HepG2 (cell line): ENCODE measurements around the gene RPL11. TPM values are rescaled to one million over a fixed set of nuclear protein-coding genes. Genes with fewer than 3 reads are reported as not detected.
A peak's percentile ranks its signal among the peaks of the same experiment; 100 is the strongest.

Experiments used
- ATAC-seq: fragments of 200-7000 bp; cut with Tn5 transposase; 3 replicates; pipeline ENCODE4 v1.9.1; 2020; ENCODE audit warnings: mild to moderate bottlenecking, moderate library complexity
- BruUV-seq: library from RNA; stranded (reverse); fragments of 400-500 nt; replicated peaks from 2 replicates; lab custom pipeline; 2021; lab: Mats Ljungman, UMichigan
- CTCF ChIA-PET: fragments of 300-600 bp; formaldehyde crosslinking; extraction: SDS; loops from one replicate; lab custom pipeline; 2021; ENCODE audit warnings: low total read pairs, inconsistent platforms, low intra/inter-chr PET ratio; lab: Yijun Ruan, JAX
- POLR2A ChIA-PET: fragments of 350-600 bp; sonication (Branson Sonifier 250); formaldehyde crosslinking; loops from one replicate; lab custom pipeline; 2020; ENCODE audit warnings: antibody characterized with exemption, inconsistent platforms; lab: Yijun Ruan, JAX
- DNase-seq: peaks from one replicate; pipeline ENCODE4 v3.0.0-alpha.2; 2015; ENCODE audit warnings: low spot score
- FAIRE-seq: peaks from 3 replicates; lab custom pipeline; 2011; peaks lifted over from hg19 to GRCh38; lab: Jason Lieb, UNC
- H2AFZ ChIP-seq: one replicate; pipeline ENCODE4 v1.6.1; 2011; ENCODE audit warnings: low read length, inconsistent platforms
- H3K27ac ChIP-seq: fragments of 300-600 bp; 3 replicates; pipeline ENCODE4 v1.8.0; 2011; ENCODE audit warnings: mixed run types, mild to moderate bottlenecking, mixed read lengths, low read length, inconsistent platforms; ENCODE audit not compliant: insufficient read depth; ENCODE audit errors: extremely low read length
- H3K27me3 ChIP-seq, 2 experiments: fragments of 200-600 bp in 1 of 2; 2 replicates in 1 of 2; 3 replicates in 1 of 2; pipeline versions ENCODE4 v1.6.0 to v1.8.0; 2011; ENCODE audit warnings: low read length in 2 of 2, mild to moderate bottlenecking in 2 of 2, moderate library complexity in 2 of 2, inconsistent platforms in 1 of 2; ENCODE audit not compliant: insufficient read depth in 2 of 2, control insufficient read depth in 1 of 2
- H3K36me3 ChIP-seq, 2 experiments: fragments of 200-600 bp in 1 of 2; replicated peaks in 1 of 2; 2 replicates in 1 of 2; 3 replicates in 1 of 2; pipeline versions ENCODE4 v1.5.1 to v1.8.0; 2011; ENCODE audit warnings: low read length in 2 of 2, inconsistent platforms in 1 of 2; ENCODE audit not compliant: insufficient read depth in 2 of 2, control insufficient read depth in 1 of 2
- H3K4me1 ChIP-seq: 2 replicates; pipeline ENCODE4 v1.5.1; 2012; ENCODE audit warnings: low read length, inconsistent platforms; ENCODE audit not compliant: insufficient read depth
- H3K4me2 ChIP-seq: 2 replicates; pipeline ENCODE4 v1.6.0; 2011; ENCODE audit warnings: low read depth, low read length, inconsistent platforms
- H3K4me3 ChIP-seq, 3 experiments: fragments of 200-600 bp in 1 of 3; sonication (generic), shearing (Covaris generic) in 1 of 3; replicated peaks in 1 of 3; 2 replicates each; pipeline ENCODE4 v1.5.1; 2011 to 2016; ENCODE audit warnings: low read length in 3 of 3, inconsistent platforms in 2 of 3, low read depth in 2 of 3, mild to moderate bottlenecking in 2 of 3, control low read depth in 1 of 3, mixed read lengths in 1 of 3; ENCODE audit not compliant: insufficient read depth in 1 of 3
- H3K79me2 ChIP-seq: one replicate; pipeline ENCODE4 v1.6.1; 2011; ENCODE audit warnings: low read length, inconsistent platforms; ENCODE audit not compliant: insufficient read depth
- H3K9ac ChIP-seq: 2 replicates; pipeline ENCODE4 v1.6.0; 2011; ENCODE audit warnings: mild to moderate bottlenecking, low read depth, low read length, inconsistent platforms; ENCODE audit not compliant: insufficient read depth
- H3K9me3 ChIP-seq: 2 replicates; pipeline ENCODE4 v1.5.1; 2012; ENCODE audit warnings: mild to moderate bottlenecking, low read length
- H4K20me1 ChIP-seq: 2 replicates; pipeline ENCODE4 v1.6.0; 2011; ENCODE audit warnings: inconsistent platforms, mild to moderate bottlenecking, low read length, moderate library complexity; ENCODE audit not compliant: insufficient read depth
- ATF7 ChIP-seq, 2 experiments: fragments of 450-650 bp in 1 of 2; sonication (generic) in 1 of 2; formaldehyde crosslinking in 1 of 2; IDR thresholded peaks; 2 replicates each; pipeline versions ENCODE4 v1.4.0 to v1.6.1; 2016 to 2020; ENCODE audit warnings: antibody characterized with exemption in 1 of 2, mild to moderate bottlenecking in 1 of 2, missing genetic modification reagents in 1 of 2
- ZNF615 ChIP-seq: sonication (generic); formaldehyde crosslinking; IDR thresholded peaks from 2 replicates; pipeline ENCODE4 v1.5.0; 2020; ENCODE audit warnings: mild to moderate bottlenecking, missing genetic modification reagents, borderline replicate concordance
- WGBS: methylation state at CpG from one replicate; pipeline ENCODE4 v1.1.6; 2017; ENCODE audit warnings: low lambda C conversion rate; 5-methylcytosine and 5-hydroxymethylcytosine counted together
- in situ Hi-C: cut with HindIII; loops from 2 replicates; pipeline ENCODE4 v1.10.0; 2017; ENCODE audit warnings: low pct_unique_long_range_greater_than_20kb; ENCODE audit not compliant: extremely low pct_ligation_motif_present
- intact Hi-C: fragments of 100-400 bp; cut with micrococcal nuclease; formaldehyde crosslinking; loops from one replicate; pipeline ENCODE4 v1.10.0; 2022; ENCODE audit not compliant: unreplicated experiment
- polyA plus RNA-seq, 8 experiments: library from polyadenylated mRNA; depleted of rRNA in 3 of 8; stranded (reverse) in 7 of 8; unstranded in 1 of 8; fragments of >200 nt; fragmentation: Illumina TruSeq in 4 of 8; extraction: Trizol in 4 of 8; gene quantifications; 2 replicates each; pipeline versions ENCODE4 v1.2.1 to v1.2.3, GENCODE V29; 2011 to 2016; ENCODE audit warnings: low read depth in 4 of 8, missing spikeins in 1 of 8, mixed read lengths in 1 of 8; ENCODE audit not compliant: insufficient read depth in 1 of 8
- total RNA-seq, 5 experiments: library from RNA; depleted of rRNA; stranded (reverse); fragments of >200 nt; fragmentation: Illumina TruSeq; extraction: Trizol; gene quantifications; 2 replicates each; pipeline ENCODE4 v1.2.3, GENCODE V29; 2016; ENCODE audit warnings: low read depth in 1 of 5
- TF ChIP-seq, protein P1 (sequence below): sonication (generic); formaldehyde crosslinking; IDR thresholded peaks from 2 replicates; pipeline ENCODE4 v1.4.0; 2020; ENCODE audit warnings: missing genetic modification reagents
- TF ChIP-seq, protein P2 (sequence below): IDR thresholded peaks from 2 replicates; pipeline ENCODE4 v1.6.1; 2016; ENCODE audit warnings: control low read depth
- TF ChIP-seq, protein P3 (sequence below): sonication (generic); formaldehyde crosslinking; IDR thresholded peaks from 2 replicates; pipeline ENCODE4 v1.5.0; 2020; ENCODE audit warnings: missing genetic modification reagents, mild to moderate bottlenecking, borderline replicate concordance
- TF ChIP-seq, protein P4 (sequence below): sonication (generic); formaldehyde crosslinking; IDR thresholded peaks from 2 replicates; pipeline ENCODE4 v1.4.0; 2020; ENCODE audit warnings: mild to moderate bottlenecking, missing genetic modification reagents

Gene RPL11
- total and polyA plus RNA-seq, 2 of the 13 experiments (the other 11 are each of a cell fraction or from before 2014, with no cell fraction given): 1,682 to 2,010 TPM

DNA sequence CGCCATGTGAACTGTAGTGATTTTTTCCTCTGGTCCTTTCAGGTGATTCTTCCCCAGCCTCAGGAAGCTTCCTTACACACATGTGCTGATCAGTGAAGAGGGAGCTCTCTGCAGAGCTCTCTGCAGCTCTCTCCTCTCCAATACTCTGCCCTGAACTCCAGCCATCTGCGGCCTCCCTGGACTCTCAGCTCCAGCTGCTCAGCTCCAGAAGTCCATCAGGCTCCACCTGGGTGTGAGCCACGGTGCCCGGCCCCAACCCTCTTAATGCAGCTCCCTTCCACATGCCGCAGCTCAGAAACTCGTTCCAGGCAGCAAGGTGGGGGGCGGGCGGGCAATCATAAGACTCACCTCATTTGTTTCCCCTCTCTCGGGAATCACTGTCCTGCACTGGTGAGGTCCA, 30.9 kb upstream of the RPL11 start:
- no peak overlapping the region for H3K4me2 ChIP-seq
- BruUV-seq: no TSS peak
- CTCF ChIA-PET: no interaction called here
- H3K4me1 ChIP-seq: peaks cover 16% of the 10 kb centered on the region; the same call in 1 of the 2 replicates
- ATAC-seq (peak; percentile 49; the same call in 2 of the 3 replicates), DNase-seq (no peak), FAIRE-seq (no peak)
- no peak overlapping the region for H3K4me3 ChIP-seq
- H4K20me1 ChIP-seq: no peaks in the 10 kb centered on the region
- peaks cover 2 to 5% of the 10 kb centered on the region in 2 experiments; a peak in 1 of 5 replicates for H3K27me3 ChIP-seq
- in situ Hi-C loops (no loop called here), intact Hi-C loops (no loop called here)
- TF ChIP-seq, protein P1, sequence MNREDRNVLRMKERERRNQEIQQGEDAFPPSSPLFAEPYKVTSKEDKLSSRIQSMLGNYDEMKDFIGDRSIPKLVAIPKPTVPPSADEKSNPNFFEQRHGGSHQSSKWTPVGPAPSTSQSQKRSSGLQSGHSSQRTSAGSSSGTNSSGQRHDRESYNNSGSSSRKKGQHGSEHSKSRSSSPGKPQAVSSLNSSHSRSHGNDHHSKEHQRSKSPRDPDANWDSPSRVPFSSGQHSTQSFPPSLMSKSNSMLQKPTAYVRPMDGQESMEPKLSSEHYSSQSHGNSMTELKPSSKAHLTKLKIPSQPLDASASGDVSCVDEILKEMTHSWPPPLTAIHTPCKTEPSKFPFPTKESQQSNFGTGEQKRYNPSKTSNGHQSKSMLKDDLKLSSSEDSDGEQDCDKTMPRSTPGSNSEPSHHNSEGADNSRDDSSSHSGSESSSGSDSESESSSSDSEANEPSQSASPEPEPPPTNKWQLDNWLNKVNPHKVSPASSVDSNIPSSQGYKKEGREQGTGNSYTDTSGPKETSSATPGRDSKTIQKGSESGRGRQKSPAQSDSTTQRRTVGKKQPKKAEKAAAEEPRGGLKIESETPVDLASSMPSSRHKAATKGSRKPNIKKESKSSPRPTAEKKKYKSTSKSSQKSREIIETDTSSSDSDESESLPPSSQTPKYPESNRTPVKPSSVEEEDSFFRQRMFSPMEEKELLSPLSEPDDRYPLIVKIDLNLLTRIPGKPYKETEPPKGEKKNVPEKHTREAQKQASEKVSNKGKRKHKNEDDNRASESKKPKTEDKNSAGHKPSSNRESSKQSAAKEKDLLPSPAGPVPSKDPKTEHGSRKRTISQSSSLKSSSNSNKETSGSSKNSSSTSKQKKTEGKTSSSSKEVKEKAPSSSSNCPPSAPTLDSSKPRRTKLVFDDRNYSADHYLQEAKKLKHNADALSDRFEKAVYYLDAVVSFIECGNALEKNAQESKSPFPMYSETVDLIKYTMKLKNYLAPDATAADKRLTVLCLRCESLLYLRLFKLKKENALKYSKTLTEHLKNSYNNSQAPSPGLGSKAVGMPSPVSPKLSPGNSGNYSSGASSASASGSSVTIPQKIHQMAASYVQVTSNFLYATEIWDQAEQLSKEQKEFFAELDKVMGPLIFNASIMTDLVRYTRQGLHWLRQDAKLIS (CRISPR knock-in tag): no peak
- TF ChIP-seq, protein P2, sequence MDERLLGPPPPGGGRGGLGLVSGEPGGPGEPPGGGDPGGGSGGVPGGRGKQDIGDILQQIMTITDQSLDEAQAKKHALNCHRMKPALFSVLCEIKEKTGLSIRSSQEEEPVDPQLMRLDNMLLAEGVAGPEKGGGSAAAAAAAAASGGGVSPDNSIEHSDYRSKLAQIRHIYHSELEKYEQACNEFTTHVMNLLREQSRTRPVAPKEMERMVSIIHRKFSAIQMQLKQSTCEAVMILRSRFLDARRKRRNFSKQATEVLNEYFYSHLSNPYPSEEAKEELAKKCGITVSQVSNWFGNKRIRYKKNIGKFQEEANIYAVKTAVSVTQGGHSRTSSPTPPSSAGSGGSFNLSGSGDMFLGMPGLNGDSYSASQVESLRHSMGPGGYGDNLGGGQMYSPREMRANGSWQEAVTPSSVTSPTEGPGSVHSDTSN (CRISPR knock-in tag): no peak
- TF ChIP-seq ZNF615 (CRISPR knock-in tag): no peak
- TF ChIP-seq, protein P3, sequence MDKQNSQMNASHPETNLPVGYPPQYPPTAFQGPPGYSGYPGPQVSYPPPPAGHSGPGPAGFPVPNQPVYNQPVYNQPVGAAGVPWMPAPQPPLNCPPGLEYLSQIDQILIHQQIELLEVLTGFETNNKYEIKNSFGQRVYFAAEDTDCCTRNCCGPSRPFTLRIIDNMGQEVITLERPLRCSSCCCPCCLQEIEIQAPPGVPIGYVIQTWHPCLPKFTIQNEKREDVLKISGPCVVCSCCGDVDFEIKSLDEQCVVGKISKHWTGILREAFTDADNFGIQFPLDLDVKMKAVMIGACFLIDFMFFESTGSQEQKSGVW (CRISPR knock-in tag): no peak
- no peak for TF ChIP-seq ATF7 (IDR thresholded peaks at IDR 0.05)
- no peak for TF ChIP-seq ATF7 (CRISPR knock-in tag; IDR thresholded peaks at IDR 0.05)
- TF ChIP-seq, protein P4, sequence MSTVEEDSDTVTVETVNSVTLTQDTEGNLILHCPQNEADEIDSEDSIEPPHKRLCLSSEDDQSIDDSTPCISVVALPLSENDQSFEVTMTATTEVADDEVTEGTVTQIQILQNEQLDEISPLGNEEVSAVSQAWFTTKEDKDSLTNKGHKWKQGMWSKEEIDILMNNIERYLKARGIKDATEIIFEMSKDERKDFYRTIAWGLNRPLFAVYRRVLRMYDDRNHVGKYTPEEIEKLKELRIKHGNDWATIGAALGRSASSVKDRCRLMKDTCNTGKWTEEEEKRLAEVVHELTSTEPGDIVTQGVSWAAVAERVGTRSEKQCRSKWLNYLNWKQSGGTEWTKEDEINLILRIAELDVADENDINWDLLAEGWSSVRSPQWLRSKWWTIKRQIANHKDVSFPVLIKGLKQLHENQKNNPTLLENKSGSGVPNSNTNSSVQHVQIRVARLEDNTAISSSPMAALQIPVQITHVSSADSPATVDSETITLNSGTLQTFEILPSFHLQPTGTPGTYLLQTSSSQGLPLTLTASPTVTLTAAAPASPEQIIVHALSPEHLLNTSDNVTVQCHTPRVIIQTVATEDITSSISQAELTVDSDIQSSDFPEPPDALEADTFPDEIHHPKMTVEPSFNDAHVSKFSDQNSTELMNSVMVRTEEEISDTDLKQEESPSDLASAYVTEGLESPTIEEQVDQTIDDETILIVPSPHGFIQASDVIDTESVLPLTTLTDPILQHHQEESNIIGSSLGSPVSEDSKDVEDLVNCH: no peak
- H3K79me2 ChIP-seq: no peaks in the 10 kb centered on the region
- WGBS: 49% methylated on average over 9 of the region's 9 CpGs
- no peaks in the 10 kb centered on the region for H3K36me3 ChIP-seq
- H3K9ac ChIP-seq: no peak overlapping the region
- H3K9me3 ChIP-seq: no peaks in the 10 kb centered on the region
- H2AFZ ChIP-seq: no peak overlapping the region
- POLR2A ChIA-PET: no interaction called here
- no peak overlapping the region for H3K27ac ChIP-seq
